Fibroblast of the aortic adventitia (primary cell): ENCODE results near the gene GNAT2. TPM values are rescaled to one million over a fixed set of nuclear protein-coding genes. Genes with fewer than 3 reads are reported as not detected.

Experiments
- DNase-seq: peaks from one replicate; pipeline ENCODE4 v3.0.0-alpha.2; 2010; ENCODE audit warnings: low read depth
- H3K4me3 ChIP-seq: 2 replicates; pipeline ENCODE4 v1.5.1; 2011; ENCODE audit warnings: low read depth, mild to moderate bottlenecking, control low read depth, low read length, moderate library complexity
- CTCF ChIP-seq: IDR thresholded peaks from 2 replicates; pipeline ENCODE4 v1.5.1; 2011; ENCODE audit warnings: mild to moderate bottlenecking, low read length, control low read depth, inconsistent platforms; ENCODE audit not compliant: insufficient read depth
- total RNA-seq: library from RNA; depleted of rRNA; stranded (reverse); fragments of >200 nt; gene quantifications from 2 replicates; pipeline ENCODE4 v1.2.3, GENCODE V29; 2012; ENCODE audit warnings: low replicate concordance

GNAT2 gene
- total RNA-seq, 1 donor = 0.18 TPM

GRCh38 chr1:109610609-109611307 is 8.7 kb downstream of the GNAT2 start:
- H3K4me3 ChIP-seq = no peak overlapping the region
- TF ChIP-seq CTCF = no peak
- no peak for DNase-seq

GRCh38 chr1:109609881-109610280 is 9.5 kb downstream of the GNAT2 start:
- DNase-seq = no peak

GRCh38 chr1:109605381-109605780 is 14.0 kb downstream of the GNAT2 start:
- no peak for DNase-seq
- TF ChIP-seq CTCF = no peak

More at GRCh38 chr1:109609881-109610280, 9.5 kb downstream of the GNAT2 start:
- TF ChIP-seq CTCF = no peak
- no peak overlapping the region for H3K4me3 ChIP-seq

GRCh38 chr1:109603229-109603628 is 16.2 kb downstream of the GNAT2 start:
- H3K4me3 ChIP-seq = no peak overlapping the region
- TF ChIP-seq CTCF = no peak
- DNase-seq = no peak

More at GRCh38 chr1:109605381-109605780, 14.0 kb downstream of the GNAT2 start:
- H3K4me3 ChIP-seq = no peak overlapping the region

GRCh38 chr1:109598655-109599054 is 20.8 kb downstream of the GNAT2 start:
- H3K4me3 ChIP-seq = no peak overlapping the region
- DNase-seq = no peak
- TF ChIP-seq CTCF = peak; percentile 18

GRCh38 chr1:109598156-109598555 is 21.3 kb downstream of the GNAT2 start:
- no peak overlapping the region for H3K4me3 ChIP-seq
- DNase-seq = no peak
- no peak for TF ChIP-seq CTCF

- peak; percentile 14 for DNase-seq
- H3K4me3 ChIP-seq = no peak overlapping the region
- no peak for TF ChIP-seq CTCF
These were observed 23.9 kb downstream of the GNAT2 start for GRCh38 chr1:109595531-109595930.
